ENCODE data around the gene PLA2G1B.
A peak's percentile ranks its signal among the peaks of the same experiment; 100 is the strongest.
"Not testable (repeated sequence)": the region's sequence is repeated elsewhere in the genome, so short reads cannot be mapped to it uniquely, and the experiment has no call there.

The PLA2G1B gene

GRCh38 chr12:120358412-120359100 is 31.0 kb upstream of the PLA2G1B start:
- no peak for DNase-seq (ENCODE audit: low spot score)

- no peak for DNase-seq (ENCODE audit: low spot score)
Measured at GRCh38 chr12:120357104-120357503, 29.5 kb upstream of the PLA2G1B start.

- DNase-seq (ENCODE audit: low spot score) = peak; percentile 93
Measured at GRCh38 chr12:120356567-120357030, 29.0 kb upstream of the PLA2G1B start.

GRCh38 chr12:120353556-120354317 is 26.2 kb upstream of the PLA2G1B start:
- no peak for DNase-seq (ENCODE audit: low spot score)

- DNase-seq (ENCODE audit: low spot score) = no peak
Measured at GRCh38 chr12:120353136-120353535, 25.6 kb upstream of the PLA2G1B start.

- no peak for DNase-seq (ENCODE audit: low spot score)
Measured at GRCh38 chr12:120352117-120352516, 24.5 kb upstream of the PLA2G1B start.

GRCh38 chr12:120350576-120351350 is 23.2 kb upstream of the PLA2G1B start:
- DNase-seq (ENCODE audit: low spot score) = no peak

GRCh38 chr12:120347766-120348165 is 20.2 kb upstream of the PLA2G1B start:
- DNase-seq (ENCODE audit: low spot score) = no peak

GRCh38 chr12:120346681-120347080 is 19.1 kb upstream of the PLA2G1B start:
- no peak for DNase-seq (ENCODE audit: low spot score)

GRCh38 chr12:120346031-120346430 is 18.5 kb upstream of the PLA2G1B start:
- no peak for DNase-seq (ENCODE audit: low spot score)

- DNase-seq (ENCODE audit: low spot score) = no peak
Measured at GRCh38 chr12:120343692-120344091, 16.1 kb upstream of the PLA2G1B start.

GRCh38 chr12:120343039-120343537 is 15.5 kb upstream of the PLA2G1B start:
- DNase-seq (ENCODE audit: low spot score) = no peak

- DNase-seq (ENCODE audit: low spot score) = no peak
Measured at GRCh38 chr12:120342175-120343038, 14.8 kb upstream of the PLA2G1B start.

- no peak for DNase-seq (ENCODE audit: low spot score)
Measured at GRCh38 chr12:120339256-120339655, 11.7 kb upstream of the PLA2G1B start.

GRCh38 chr12:120337730-120338129 is 10.2 kb upstream of the PLA2G1B start:
- no peak for DNase-seq (ENCODE audit: low spot score)

GRCh38 chr12:120336392-120336791 is 8.8 kb upstream of the PLA2G1B start:
- DNase-seq (ENCODE audit: low spot score) = not testable (repeated sequence)

- DNase-seq (ENCODE audit: low spot score) = not testable (repeated sequence)
Measured at GRCh38 chr12:120335447-120335846, 7.9 kb upstream of the PLA2G1B start.

GRCh38 chr12:120332523-120332922 is 4.9 kb upstream of the PLA2G1B start:
- DNase-seq (ENCODE audit: low spot score) = no peak

- no peak for DNase-seq (ENCODE audit: low spot score)
Measured at GRCh38 chr12:120332041-120332440, 4.5 kb upstream of the PLA2G1B start.

- no peak for DNase-seq (ENCODE audit: low spot score)
Measured at GRCh38 chr12:120331390-120331789, 3.8 kb upstream of the PLA2G1B start.

GRCh38 chr12:120328228-120328627 is 649 bp upstream of the PLA2G1B start:
- no peak for DNase-seq (ENCODE audit: low spot score)

Measured in AG08396 (cell line).